HEK293 (cell line): ENCODE results near the gene VSTM2L.

Experiments used
- HOXD13 ChIP-seq: sonication (generic); formaldehyde crosslinking; IDR thresholded peaks from 2 replicates; pipeline ENCODE4 v1.8.0; 2022; ENCODE audit warnings: missing genetic modification reagents, borderline replicate concordance
- KLF10 ChIP-seq: fragments of 450-650 bp; IDR thresholded peaks from 2 replicates; pipeline ENCODE4 v1.5.1; 2018; ENCODE audit warnings: missing biosample characterization, mild to moderate bottlenecking, missing genetic modification characterization
- OVOL3 ChIP-seq: fragments of 450-650 bp; formaldehyde crosslinking; IDR thresholded peaks from 2 replicates; pipeline ENCODE4 v1.5.1; 2016; ENCODE audit warnings: missing biosample characterization, missing genetic modification characterization
- PATZ1 ChIP-seq: fragments of 450-650 bp; formaldehyde crosslinking; IDR thresholded peaks from 2 replicates; pipeline ENCODE4 v1.5.1; 2016; ENCODE audit warnings: missing biosample characterization, missing genetic modification characterization
- SP2 ChIP-seq: fragments of 450-650 bp; formaldehyde crosslinking; IDR thresholded peaks from 2 replicates; pipeline ENCODE4 v1.5.1; 2016; ENCODE audit warnings: missing biosample characterization, missing genetic modification characterization
- TSHZ1 ChIP-seq: fragments of 450-650 bp; formaldehyde crosslinking; IDR thresholded peaks from 2 replicates; pipeline ENCODE4 v1.5.1; 2016; ENCODE audit warnings: missing biosample characterization, missing genetic modification characterization, borderline replicate concordance
- ZBTB7A ChIP-seq: fragments of 450-650 bp; formaldehyde crosslinking; IDR thresholded peaks from 2 replicates; pipeline ENCODE4 v1.5.1; 2016; ENCODE audit warnings: low read depth, missing biosample characterization, missing genetic modification characterization
- ZEB2 ChIP-seq: fragments of 450-650 bp; formaldehyde crosslinking; IDR thresholded peaks from 2 replicates; pipeline ENCODE4 v1.5.1; 2016; ENCODE audit warnings: missing biosample characterization, missing genetic modification characterization
- ZFHX2 ChIP-seq: fragments of 450-650 bp; formaldehyde crosslinking; conservative IDR thresholded peaks from 2 replicates; pipeline ENCODE4 v1.5.1; 2016; ENCODE audit warnings: missing biosample characterization, missing genetic modification characterization
- ZFP69B ChIP-seq: fragments of 450-650 bp; formaldehyde crosslinking; IDR thresholded peaks from 2 replicates; pipeline ENCODE4 v1.5.1; 2016; ENCODE audit warnings: missing biosample characterization, missing genetic modification characterization
- ZNF121 ChIP-seq: fragments of 450-650 bp; formaldehyde crosslinking; IDR thresholded peaks from 2 replicates; pipeline ENCODE4 v1.5.1; 2016; ENCODE audit warnings: missing biosample characterization, missing genetic modification characterization
- ZNF140 ChIP-seq: fragments of 450-650 bp; formaldehyde crosslinking; IDR thresholded peaks from 2 replicates; pipeline ENCODE4 v1.5.1; 2016; ENCODE audit warnings: missing biosample characterization, missing genetic modification characterization
- ZNF18 ChIP-seq: fragments of 450-650 bp; formaldehyde crosslinking; IDR thresholded peaks from 2 replicates; pipeline ENCODE4 v1.5.1; 2016; ENCODE audit warnings: missing biosample characterization, missing genetic modification characterization
- ZNF211 ChIP-seq: fragments of 450-650 bp; formaldehyde crosslinking; IDR thresholded peaks from 2 replicates; pipeline ENCODE4 v1.5.1; 2016; ENCODE audit warnings: low read depth, missing biosample characterization, missing genetic modification characterization
- ZNF366 ChIP-seq: fragments of 450-650 bp; formaldehyde crosslinking; conservative IDR thresholded peaks from 2 replicates; pipeline ENCODE4 v1.5.1; 2016; ENCODE audit warnings: missing biosample characterization, missing genetic modification characterization
- ZNF501 ChIP-seq: fragments of 450-650 bp; formaldehyde crosslinking; IDR thresholded peaks from 2 replicates; pipeline ENCODE4 v1.5.1; 2016; ENCODE audit warnings: missing biosample characterization, missing genetic modification characterization
- ZNF621 ChIP-seq: fragments of 450-650 bp; formaldehyde crosslinking; IDR thresholded peaks from 2 replicates; pipeline ENCODE4 v1.5.1; 2017; ENCODE audit warnings: missing biosample characterization, missing genetic modification characterization
- ZNF76 ChIP-seq: fragments of 450-650 bp; formaldehyde crosslinking; IDR thresholded peaks from 2 replicates; pipeline ENCODE4; 2016; ENCODE audit warnings: low read depth, missing biosample characterization, missing genetic modification characterization, borderline replicate concordance
- ZNF837 ChIP-seq: fragments of 450-650 bp; formaldehyde crosslinking; IDR thresholded peaks from 2 replicates; pipeline ENCODE4 v1.5.1; 2016; ENCODE audit warnings: missing biosample characterization, missing genetic modification characterization
- ZSCAN16 ChIP-seq: fragments of 450-650 bp; formaldehyde crosslinking; IDR thresholded peaks from 2 replicates; pipeline ENCODE4 v1.5.1; 2016; ENCODE audit warnings: missing biosample characterization, missing genetic modification characterization
- TF ChIP-seq, protein P1 (sequence below): fragments of 450-650 bp; formaldehyde crosslinking; IDR thresholded peaks from 2 replicates; pipeline ENCODE4 v1.5.1; 2017; ENCODE audit warnings: missing biosample characterization, missing genetic modification characterization
- TF ChIP-seq, protein P2 (sequence below): fragments of 450-650 bp; IDR thresholded peaks from 2 replicates; pipeline ENCODE4 v1.5.1; 2018; ENCODE audit warnings: missing biosample characterization, missing genetic modification characterization
- TF ChIP-seq, protein P3 (sequence below): fragments of 450-650 bp; formaldehyde crosslinking; IDR thresholded peaks from 2 replicates; pipeline ENCODE4 v1.5.1; 2016; ENCODE audit warnings: missing biosample characterization, missing genetic modification characterization

Gene VSTM2L

GRCh38 chr20:37911838-37912281 lies 8.9 kb downstream of the VSTM2L start (continued):
- TF ChIP-seq PATZ1 (tag by site-specific recombination), result no peak
- no peak for TF ChIP-seq ZNF18 (tag by site-specific recombination)
- no peak for TF ChIP-seq ZNF76
- TF ChIP-seq HOXD13, result no peak
- no peak for TF ChIP-seq ZNF140
- no peak for TF ChIP-seq ZEB2 (tag by site-specific recombination)
- no peak for TF ChIP-seq KLF10 (tag by site-specific recombination)
- no peak for TF ChIP-seq OVOL3 (tag by site-specific recombination)
- TF ChIP-seq ZSCAN16, result no peak
- TF ChIP-seq, protein P1, sequence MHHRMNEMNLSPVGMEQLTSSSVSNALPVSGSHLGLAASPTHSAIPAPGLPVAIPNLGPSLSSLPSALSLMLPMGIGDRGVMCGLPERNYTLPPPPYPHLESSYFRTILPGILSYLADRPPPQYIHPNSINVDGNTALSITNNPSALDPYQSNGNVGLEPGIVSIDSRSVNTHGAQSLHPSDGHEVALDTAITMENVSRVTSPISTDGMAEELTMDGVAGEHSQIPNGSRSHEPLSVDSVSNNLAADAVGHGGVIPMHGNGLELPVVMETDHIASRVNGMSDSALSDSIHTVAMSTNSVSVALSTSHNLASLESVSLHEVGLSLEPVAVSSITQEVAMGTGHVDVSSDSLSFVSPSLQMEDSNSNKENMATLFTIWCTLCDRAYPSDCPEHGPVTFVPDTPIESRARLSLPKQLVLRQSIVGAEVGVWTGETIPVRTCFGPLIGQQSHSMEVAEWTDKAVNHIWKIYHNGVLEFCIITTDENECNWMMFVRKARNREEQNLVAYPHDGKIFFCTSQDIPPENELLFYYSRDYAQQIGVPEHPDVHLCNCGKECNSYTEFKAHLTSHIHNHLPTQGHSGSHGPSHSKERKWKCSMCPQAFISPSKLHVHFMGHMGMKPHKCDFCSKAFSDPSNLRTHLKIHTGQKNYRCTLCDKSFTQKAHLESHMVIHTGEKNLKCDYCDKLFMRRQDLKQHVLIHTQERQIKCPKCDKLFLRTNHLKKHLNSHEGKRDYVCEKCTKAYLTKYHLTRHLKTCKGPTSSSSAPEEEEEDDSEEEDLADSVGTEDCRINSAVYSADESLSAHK (tag by site-specific recombination), result no peak
- no peak for TF ChIP-seq ZNF621
- TF ChIP-seq, protein P2, sequence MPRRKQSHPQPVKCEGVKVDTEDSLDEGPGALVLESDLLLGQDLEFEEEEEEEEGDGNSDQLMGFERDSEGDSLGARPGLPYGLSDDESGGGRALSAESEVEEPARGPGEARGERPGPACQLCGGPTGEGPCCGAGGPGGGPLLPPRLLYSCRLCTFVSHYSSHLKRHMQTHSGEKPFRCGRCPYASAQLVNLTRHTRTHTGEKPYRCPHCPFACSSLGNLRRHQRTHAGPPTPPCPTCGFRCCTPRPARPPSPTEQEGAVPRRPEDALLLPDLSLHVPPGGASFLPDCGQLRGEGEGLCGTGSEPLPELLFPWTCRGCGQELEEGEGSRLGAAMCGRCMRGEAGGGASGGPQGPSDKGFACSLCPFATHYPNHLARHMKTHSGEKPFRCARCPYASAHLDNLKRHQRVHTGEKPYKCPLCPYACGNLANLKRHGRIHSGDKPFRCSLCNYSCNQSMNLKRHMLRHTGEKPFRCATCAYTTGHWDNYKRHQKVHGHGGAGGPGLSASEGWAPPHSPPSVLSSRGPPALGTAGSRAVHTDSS (tag by site-specific recombination), result no peak
- no peak for TF ChIP-seq ZNF837 (tag by site-specific recombination)
- peak; percentile 85 for TF ChIP-seq ZFHX2 (tag by site-specific recombination)
- no peak for TF ChIP-seq ZNF121 (tag by site-specific recombination)
- no peak for TF ChIP-seq ZNF501 (tag by site-specific recombination)
- TF ChIP-seq SP2, result peak; percentile 66
- TF ChIP-seq ZNF366, result no peak
- TF ChIP-seq, protein P3, sequence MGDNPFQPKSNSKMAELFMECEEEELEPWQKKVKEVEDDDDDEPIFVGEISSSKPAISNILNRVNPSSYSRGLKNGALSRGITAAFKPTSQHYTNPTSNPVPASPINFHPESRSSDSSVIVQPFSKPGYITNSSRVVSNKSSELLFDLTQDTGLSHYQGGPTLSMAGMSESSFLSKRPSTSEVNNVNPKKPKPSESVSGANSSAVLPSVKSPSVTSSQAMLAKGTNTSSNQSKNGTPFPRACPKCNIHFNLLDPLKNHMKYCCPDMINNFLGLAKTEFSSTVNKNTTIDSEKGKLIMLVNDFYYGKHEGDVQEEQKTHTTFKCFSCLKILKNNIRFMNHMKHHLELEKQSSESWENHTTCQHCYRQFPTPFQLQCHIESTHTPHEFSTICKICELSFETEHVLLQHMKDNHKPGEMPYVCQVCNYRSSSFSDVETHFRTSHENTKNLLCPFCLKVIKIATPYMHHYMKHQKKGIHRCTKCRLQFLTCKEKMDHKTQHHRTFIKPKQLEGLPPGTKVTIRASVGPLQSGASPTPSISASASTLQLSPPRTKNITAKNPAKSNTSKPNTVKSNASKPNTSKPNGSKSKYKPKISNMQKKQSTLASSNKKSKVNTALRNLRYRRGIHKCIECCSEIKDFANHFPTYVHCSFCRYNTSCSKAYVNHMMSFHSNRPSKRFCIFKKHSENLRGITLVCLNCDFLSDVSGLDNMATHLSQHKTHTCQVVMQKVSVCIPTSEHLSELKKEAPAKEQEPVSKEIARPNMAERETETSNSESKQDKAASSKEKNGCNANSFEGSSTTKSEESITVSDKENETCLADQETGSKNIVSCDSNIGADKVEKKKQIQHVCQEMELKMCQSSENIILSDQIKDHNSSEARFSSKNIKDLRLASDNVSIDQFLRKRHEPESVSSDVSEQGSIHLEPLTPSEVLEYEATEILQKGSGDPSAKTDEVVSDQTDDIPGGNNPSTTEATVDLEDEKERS (tag by site-specific recombination), result no peak
- TF ChIP-seq ZNF211, result no peak
- no peak for TF ChIP-seq TSHZ1 (tag by site-specific recombination)
- no peak for TF ChIP-seq ZBTB7A (tag by site-specific recombination)
- TF ChIP-seq ZFP69B, result no peak
